ENCODE data around the gene ATXN3. TPM values are rescaled to one million over a fixed set of nuclear protein-coding genes. Genes with fewer than 3 reads are reported as not detected.

ATXN3 gene
- total and polyA plus RNA-seq, 2 of the 13 experiments (the other 11 are each of a cell fraction or from before 2014, with no cell fraction given): 14.9 to 17.3 TPM

DNA sequence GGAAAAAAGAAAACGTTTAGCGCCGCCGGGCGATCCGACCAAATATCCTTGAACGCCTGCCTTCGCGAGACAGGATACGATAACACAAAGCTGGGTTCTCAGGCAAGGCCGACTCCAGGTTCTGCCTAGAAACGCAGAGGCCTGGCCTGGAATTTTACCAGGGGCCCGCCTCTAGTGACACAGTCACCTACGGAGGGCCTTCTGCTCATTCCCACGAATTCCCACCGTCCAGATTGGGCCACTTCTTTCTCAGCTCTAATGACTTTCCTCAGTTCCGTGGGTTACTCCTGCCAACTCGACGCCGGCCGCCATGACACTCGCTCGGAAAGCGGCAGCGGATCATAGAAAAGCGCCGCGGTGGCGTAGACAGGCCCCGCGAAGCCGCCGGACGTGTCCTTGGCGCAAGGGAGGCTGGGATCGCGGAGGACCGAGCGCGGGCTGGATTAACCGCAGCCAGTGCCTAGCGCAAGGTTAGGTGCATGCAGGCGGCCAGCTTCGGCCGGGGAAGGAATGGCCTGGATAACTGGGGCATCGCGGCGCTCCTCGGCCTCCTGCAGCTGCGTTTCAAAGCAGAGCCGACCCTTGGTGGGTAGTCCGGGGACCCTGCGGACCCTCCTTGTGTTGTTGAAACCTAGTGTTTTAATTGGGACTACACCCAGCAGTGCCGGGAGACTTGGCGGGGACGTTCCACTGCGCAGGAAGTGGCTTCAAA is 66.5 kb downstream of the ATXN3 start, which contains the start of gene TRIP11 (continued):
- no peak for TF ChIP-seq IKZF4 (CRISPR knock-in tag; IDR thresholded peaks at IDR 0.05; ENCODE audit: borderline replicate concordance, low read depth, not compliant biosample characterization)
- TF ChIP-seq ZNF326 (CRISPR knock-in tag; IDR thresholded peaks at IDR 0.05; ENCODE audit: borderline replicate concordance): no peak
- TF ChIP-seq, protein P1, sequence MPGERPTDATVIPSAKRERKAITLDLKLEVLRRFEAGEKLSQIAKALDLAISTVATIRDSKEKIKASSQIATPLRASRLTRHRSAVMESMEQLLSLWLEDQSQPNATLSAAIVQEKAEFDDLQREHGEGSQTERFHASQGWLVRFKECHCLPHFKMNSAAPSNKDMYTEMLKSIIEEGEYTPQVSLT (CRISPR knock-in tag; IDR thresholded peaks at IDR 0.05; ENCODE audit: borderline replicate concordance, low read depth): no peak
- TF ChIP-seq, protein P2, sequence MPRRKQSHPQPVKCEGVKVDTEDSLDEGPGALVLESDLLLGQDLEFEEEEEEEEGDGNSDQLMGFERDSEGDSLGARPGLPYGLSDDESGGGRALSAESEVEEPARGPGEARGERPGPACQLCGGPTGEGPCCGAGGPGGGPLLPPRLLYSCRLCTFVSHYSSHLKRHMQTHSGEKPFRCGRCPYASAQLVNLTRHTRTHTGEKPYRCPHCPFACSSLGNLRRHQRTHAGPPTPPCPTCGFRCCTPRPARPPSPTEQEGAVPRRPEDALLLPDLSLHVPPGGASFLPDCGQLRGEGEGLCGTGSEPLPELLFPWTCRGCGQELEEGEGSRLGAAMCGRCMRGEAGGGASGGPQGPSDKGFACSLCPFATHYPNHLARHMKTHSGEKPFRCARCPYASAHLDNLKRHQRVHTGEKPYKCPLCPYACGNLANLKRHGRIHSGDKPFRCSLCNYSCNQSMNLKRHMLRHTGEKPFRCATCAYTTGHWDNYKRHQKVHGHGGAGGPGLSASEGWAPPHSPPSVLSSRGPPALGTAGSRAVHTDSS (CRISPR knock-in tag; conservative IDR thresholded peaks at IDR 0.05): no peak
- no peak for TF ChIP-seq ZBTB1 (CRISPR knock-in tag; IDR thresholded peaks at IDR 0.05; ENCODE audit: borderline replicate concordance)
- TF ChIP-seq ZNF431 (CRISPR knock-in tag; IDR thresholded peaks at IDR 0.05; ENCODE audit: borderline replicate concordance, low read depth): peak; percentile 88; the same call in 1 of the 2 replicates
- peak; percentile 74; the same call in 1 of the 2 replicates for TF ChIP-seq NFE2L1 (CRISPR knock-in tag; IDR thresholded peaks at IDR 0.05; ENCODE audit: borderline replicate concordance)
- peak; percentile 80; the same call in 1 of the 2 replicates for TF ChIP-seq ZZZ3 (CRISPR knock-in tag; IDR thresholded peaks at IDR 0.05; ENCODE audit: borderline replicate concordance)
- peak; percentile 96 for TF ChIP-seq HOXA3 (CRISPR knock-in tag; IDR thresholded peaks at IDR 0.05)
- no peak for TF ChIP-seq TCF7L2 (IDR thresholded peaks at IDR 0.05; ENCODE audit: low read depth, low read length)
- peak; percentile 80; the same call in 1 of the 2 replicates for TF ChIP-seq PHF21A (CRISPR knock-in tag; IDR thresholded peaks at IDR 0.05)
- TF ChIP-seq POLR2A (IDR thresholded peaks at IDR 0.05; ENCODE audit: insufficient read depth in 1 of 2, low read depth in 2 of 2, low read length in 2 of 2): peak; percentile 90 to 97
- TF ChIP-seq ZNF317 (CRISPR knock-in tag; IDR thresholded peaks at IDR 0.05): peak; percentile 79
- TF ChIP-seq ZNF616 (CRISPR knock-in tag; IDR thresholded peaks at IDR 0.05; ENCODE audit: low read depth): 0 out of 2 replicates have a peak, but pooled peaks have one; percentile 31
- peak; percentile 66; the same call in 1 of the 2 replicates for TF ChIP-seq ZNF235 (CRISPR knock-in tag; IDR thresholded peaks at IDR 0.05; ENCODE audit: borderline replicate concordance)
- TF ChIP-seq CENPT (CRISPR knock-in tag; IDR thresholded peaks at IDR 0.05; ENCODE audit: low read depth): no peak
- TF ChIP-seq, protein P3, sequence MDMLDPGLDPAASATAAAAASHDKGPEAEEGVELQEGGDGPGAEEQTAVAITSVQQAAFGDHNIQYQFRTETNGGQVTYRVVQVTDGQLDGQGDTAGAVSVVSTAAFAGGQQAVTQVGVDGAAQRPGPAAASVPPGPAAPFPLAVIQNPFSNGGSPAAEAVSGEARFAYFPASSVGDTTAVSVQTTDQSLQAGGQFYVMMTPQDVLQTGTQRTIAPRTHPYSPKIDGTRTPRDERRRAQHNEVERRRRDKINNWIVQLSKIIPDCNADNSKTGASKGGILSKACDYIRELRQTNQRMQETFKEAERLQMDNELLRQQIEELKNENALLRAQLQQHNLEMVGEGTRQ (IDR thresholded peaks at IDR 0.05; ENCODE audit: low read depth, low read length): no peak
- TF ChIP-seq, protein P3 (CRISPR knock-in tag; IDR thresholded peaks at IDR 0.05; ENCODE audit: borderline replicate concordance): no peak
- 0 out of 2 replicates have a peak, but pooled peaks have one; percentile 45 for TF ChIP-seq ZNF567 (CRISPR knock-in tag; IDR thresholded peaks at IDR 0.05; ENCODE audit: borderline replicate concordance)
- TF ChIP-seq, protein P4, sequence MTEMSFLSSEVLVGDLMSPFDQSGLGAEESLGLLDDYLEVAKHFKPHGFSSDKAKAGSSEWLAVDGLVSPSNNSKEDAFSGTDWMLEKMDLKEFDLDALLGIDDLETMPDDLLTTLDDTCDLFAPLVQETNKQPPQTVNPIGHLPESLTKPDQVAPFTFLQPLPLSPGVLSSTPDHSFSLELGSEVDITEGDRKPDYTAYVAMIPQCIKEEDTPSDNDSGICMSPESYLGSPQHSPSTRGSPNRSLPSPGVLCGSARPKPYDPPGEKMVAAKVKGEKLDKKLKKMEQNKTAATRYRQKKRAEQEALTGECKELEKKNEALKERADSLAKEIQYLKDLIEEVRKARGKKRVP (CRISPR knock-in tag; IDR thresholded peaks at IDR 0.05): peak in 1 of 2 experiments; percentile 53; a peak in 1 of 4 replicates
- peak; percentile 96 for TF ChIP-seq RBFOX2 (IDR thresholded peaks at IDR 0.05; ENCODE audit: low read depth, low read length)
- TF ChIP-seq TEAD2 (CRISPR knock-in tag; IDR thresholded peaks at IDR 0.05): peak; percentile 64
- peak; percentile 88; the same call in 1 of the 2 replicates for TF ChIP-seq ZIK1 (CRISPR knock-in tag; IDR thresholded peaks at IDR 0.05; ENCODE audit: borderline replicate concordance, low read depth)
- TF ChIP-seq ZNF792 (CRISPR knock-in tag; IDR thresholded peaks at IDR 0.05): peak; percentile 45; the same call in 1 of the 2 replicates

All from HepG2 (cell line).